ENCODE results near the gene SLC16A11.

Gene SLC16A11

DNA sequence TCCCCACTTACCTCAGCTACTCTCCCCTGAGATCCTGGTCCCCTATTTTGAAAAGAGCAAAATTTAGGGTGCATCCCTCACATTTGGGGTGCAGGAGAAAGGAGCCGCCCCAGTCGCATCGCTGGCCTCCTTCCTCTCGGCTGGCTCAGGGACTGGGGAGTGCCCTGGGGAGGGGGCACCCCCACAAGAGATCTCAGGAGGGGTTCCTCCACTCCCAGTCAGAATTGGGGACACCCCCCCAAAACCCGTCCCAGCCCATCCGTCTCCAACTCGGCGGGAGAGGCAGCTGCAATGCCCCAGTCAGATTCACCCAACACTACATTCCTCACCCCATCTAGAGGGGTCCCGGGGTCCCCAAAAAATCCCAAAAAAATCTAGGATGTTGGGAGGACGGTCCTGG lies 24.5 kb downstream of the SLC16A11 start:
- Histone ChIP-seq H3K36me3 (ENCODE audit: control insufficient read depth, insufficient read depth, low read length) (peaks cover 6% of the 10 kb centered on the region), H3K9ac (ENCODE audit: low read length) (peak overlapping the region; percentile 78), H3K27me3 (ENCODE audit: control insufficient read depth, insufficient read depth, low read length) (peaks cover 8% of the 10 kb centered on the region), H3K27ac (ENCODE audit: low read depth, low read length) (peak overlapping the region; percentile 91), H3K4me3 (ENCODE audit: low read length) (peak overlapping the region; percentile 79), H3K4me1 (ENCODE audit: control insufficient read depth, insufficient read depth, low read length) (peaks cover 17% of the 10 kb centered on the region)

DNA sequence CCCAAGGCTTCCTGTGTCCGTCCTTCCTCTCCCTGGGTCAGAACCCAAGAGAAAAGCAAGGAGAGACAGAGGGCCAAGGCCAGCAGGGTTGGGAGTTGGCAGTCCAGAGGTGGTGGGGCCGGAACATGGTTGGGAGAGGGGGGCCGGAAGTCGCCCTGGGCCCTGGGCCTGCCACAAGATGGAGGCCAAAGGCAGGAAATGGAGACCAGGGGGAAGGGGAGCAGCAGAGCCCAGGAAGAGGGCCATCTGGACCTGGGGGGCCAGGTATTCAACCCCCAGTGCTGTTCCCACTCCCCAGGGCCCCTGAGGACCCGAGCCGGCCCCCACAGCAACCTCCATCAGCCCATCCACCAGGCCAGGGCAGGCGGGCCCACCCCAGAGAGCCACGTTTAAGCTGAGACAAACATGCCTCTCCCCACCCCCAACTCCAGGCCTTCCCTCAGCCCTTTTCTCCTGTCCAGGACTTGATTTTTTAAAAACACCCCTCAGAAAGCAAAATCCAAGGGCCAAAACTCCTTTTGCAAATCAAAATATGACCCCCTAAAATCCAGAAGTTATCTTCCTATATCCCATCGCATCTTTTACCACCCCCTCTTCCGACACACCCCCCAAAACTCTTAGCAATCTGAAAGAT lies 25.4 kb downstream of the SLC16A11 start:
- Histone ChIP-seq H3K36me3 (ENCODE audit: control insufficient read depth, insufficient read depth, low read length) (peaks cover 6% of the 10 kb centered on the region), H3K9ac (ENCODE audit: low read length) (peak overlapping the region; percentile 51), H3K4me1 (ENCODE audit: control insufficient read depth, insufficient read depth, low read length) (peaks cover 24% of the 10 kb centered on the region), H3K4me3 (ENCODE audit: low read length) (peak overlapping the region; percentile 79), H3K27ac (ENCODE audit: low read depth, low read length) (peak overlapping the region; percentile 91), H3K27me3 (ENCODE audit: control insufficient read depth, insufficient read depth, low read length) (peaks cover 6% of the 10 kb centered on the region)

DNA sequence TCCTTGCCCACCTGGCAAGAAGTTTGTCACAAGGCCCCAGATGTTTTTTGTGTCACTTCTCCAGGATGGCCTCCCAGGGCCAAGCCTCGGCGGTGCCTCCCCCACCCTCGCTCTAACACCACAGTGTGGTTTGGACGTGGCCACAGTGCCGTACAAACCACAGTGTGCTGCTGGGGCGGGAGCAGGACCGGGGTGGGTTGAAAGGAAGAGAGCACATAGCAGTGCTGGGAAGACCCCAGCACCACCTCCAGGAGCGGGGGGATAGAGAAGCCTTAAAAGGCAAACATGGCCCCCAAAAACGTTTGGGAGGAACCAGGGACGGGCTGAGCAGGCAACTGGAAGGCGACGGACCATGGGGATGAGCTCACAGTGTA lies 26.1 kb downstream of the SLC16A11 start:
- Histone ChIP-seq H3K4me1 (ENCODE audit: control insufficient read depth, insufficient read depth, low read length) (peaks cover 28% of the 10 kb centered on the region), H3K9ac (ENCODE audit: low read length) (peak overlapping the region; percentile 51), H3K36me3 (ENCODE audit: control insufficient read depth, insufficient read depth, low read length) (peaks cover 6% of the 10 kb centered on the region), H3K4me3 (ENCODE audit: low read length) (peak overlapping the region; percentile 79), H3K27me3 (ENCODE audit: control insufficient read depth, insufficient read depth, low read length) (peaks cover 4% of the 10 kb centered on the region), H3K27ac (ENCODE audit: low read depth, low read length) (peak overlapping the region; percentile 91)

DNA sequence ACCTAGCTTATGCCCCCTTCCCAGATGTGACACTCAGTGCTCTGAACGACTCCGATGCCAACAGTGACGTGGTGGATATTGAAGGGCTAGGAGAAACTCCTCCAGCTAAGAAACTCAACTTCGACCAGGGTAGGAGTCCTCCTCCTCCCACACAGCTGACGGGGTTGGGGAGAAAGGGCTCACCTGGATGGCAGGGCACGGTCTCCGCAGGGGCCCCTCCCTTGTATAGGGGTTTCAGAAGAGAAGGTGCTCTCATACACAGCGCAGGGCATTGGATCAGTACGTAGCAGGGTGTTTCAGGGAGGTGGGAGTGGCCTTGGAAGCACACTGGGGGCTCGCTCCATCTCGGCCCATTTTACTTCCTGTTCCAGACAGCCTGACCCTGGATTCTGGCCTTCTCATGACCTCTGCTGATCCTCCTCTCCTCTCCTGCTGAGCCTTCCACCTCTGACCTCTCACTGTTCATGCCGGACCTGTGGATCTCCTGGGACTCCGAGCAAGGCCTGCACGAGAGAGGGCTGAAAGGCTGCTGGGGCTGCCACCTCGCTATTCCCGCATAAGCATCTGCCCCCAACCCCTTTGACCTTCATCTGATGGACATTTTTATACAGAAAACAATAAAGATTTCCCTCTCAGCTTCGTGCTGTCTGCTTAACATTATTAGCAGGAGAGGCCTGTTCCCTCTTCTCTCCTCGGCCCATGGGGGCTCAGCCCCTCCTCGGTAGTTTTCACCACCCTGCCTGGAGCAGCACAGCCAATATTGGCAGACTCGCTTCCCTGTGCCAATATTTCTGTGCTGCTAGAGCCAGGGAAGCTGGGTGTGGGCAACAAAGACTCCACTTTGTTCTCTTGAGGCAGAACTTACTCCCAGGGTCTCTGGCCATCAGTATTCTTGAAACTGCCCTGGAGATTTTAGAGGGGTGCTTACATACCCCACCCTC lies 26.7 kb downstream of the SLC16A11 start:
- Histone ChIP-seq H3K27me3 (ENCODE audit: control insufficient read depth, insufficient read depth, low read length) (no peaks in the 10 kb centered on the region), H3K9ac (ENCODE audit: low read length) (no peak overlapping the region), H3K27ac (ENCODE audit: low read depth, low read length) (no peak overlapping the region), H3K4me1 (ENCODE audit: control insufficient read depth, insufficient read depth, low read length) (peaks cover 28% of the 10 kb centered on the region), H3K36me3 (ENCODE audit: control insufficient read depth, insufficient read depth, low read length) (peaks cover 6% of the 10 kb centered on the region), H3K4me3 (ENCODE audit: low read length) (peak overlapping the region; percentile 79)

DNA sequence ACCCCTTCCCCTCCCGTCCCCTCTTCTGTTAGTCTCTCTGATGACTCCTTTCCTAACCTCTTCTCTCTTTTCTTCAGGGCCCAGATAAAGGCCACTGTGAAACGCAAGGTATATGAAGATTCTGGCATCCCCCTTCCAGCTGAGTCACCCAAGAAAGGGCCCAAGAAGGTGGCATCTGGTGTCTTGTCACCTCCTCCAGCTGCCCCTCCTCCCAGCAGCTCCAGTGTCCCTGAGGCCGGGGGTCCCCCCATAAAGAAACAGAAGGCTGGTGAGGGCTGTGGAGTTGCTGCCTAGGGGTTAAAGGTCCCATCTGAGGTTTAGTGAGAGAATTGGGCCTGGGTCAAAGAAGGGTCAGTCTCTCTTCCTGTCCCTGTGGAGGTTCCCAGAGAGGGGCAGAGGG lies 27.5 kb downstream of the SLC16A11 start:
- Histone ChIP-seq H3K27ac (ENCODE audit: low read depth, low read length) (no peak overlapping the region), H3K9ac (ENCODE audit: low read length) (no peak overlapping the region), H3K4me3 (ENCODE audit: low read length) (no peak overlapping the region), H3K4me1 (ENCODE audit: control insufficient read depth, insufficient read depth, low read length) (peaks cover 31% of the 10 kb centered on the region), H3K36me3 (ENCODE audit: control insufficient read depth, insufficient read depth, low read length) (peaks cover 6% of the 10 kb centered on the region), H3K27me3 (ENCODE audit: control insufficient read depth, insufficient read depth, low read length) (no peaks in the 10 kb centered on the region)

DNA sequence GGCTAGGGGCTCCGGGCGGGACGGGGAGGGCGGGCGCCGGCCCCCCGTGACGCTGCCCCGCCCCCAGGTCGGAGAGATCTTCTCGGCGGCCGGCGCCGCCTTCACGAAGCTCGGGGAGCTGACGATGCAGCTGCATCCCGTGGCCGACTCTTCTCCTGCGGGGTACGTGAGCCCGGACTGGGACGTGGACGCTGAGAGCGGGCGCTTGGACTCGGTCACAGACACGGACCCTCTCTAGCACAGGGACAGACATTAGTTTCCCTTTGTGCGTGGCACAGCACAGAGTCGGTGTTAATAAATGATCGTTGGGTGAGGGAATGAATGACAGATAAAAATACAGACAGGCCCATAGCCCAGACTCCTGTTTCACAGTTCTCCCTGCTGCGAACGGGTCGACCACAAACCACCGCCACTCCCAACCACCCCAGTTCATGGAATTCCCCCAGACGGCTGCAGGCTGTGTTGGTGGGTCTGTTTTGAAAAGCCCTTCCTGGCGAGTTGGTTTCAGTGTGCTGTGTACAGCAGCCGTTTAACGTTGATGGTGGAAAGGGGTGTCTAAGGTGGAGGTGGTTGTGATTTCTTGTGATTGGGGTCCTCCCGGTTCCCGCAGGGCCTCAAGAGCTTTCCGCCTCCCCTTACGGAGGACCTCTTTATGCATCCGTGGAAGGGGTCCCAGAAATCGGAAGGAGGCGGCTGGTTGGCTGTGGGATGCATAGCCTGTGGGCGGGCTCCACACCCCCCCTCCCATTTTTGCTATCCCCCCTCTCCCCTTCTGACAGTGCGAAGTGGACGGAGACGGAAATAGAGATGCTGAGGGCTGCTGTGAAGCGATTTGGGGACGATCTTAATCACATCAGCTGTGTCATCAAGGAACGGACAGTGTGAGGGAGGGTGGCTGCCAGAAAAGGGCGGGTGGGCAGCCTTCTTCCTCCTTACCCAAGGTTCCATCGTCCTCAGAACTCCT lies 28.6 kb downstream of the SLC16A11 start:
- peak overlapping the region; percentile 88 for H3K9ac ChIP-seq (ENCODE audit: low read length)
- peak overlapping the region; percentile 96 for H3K27ac ChIP-seq (ENCODE audit: low read depth, low read length)
- peaks cover 39% of the 10 kb centered on the region for H3K4me1 ChIP-seq (ENCODE audit: control insufficient read depth, insufficient read depth, low read length)

DNA sequence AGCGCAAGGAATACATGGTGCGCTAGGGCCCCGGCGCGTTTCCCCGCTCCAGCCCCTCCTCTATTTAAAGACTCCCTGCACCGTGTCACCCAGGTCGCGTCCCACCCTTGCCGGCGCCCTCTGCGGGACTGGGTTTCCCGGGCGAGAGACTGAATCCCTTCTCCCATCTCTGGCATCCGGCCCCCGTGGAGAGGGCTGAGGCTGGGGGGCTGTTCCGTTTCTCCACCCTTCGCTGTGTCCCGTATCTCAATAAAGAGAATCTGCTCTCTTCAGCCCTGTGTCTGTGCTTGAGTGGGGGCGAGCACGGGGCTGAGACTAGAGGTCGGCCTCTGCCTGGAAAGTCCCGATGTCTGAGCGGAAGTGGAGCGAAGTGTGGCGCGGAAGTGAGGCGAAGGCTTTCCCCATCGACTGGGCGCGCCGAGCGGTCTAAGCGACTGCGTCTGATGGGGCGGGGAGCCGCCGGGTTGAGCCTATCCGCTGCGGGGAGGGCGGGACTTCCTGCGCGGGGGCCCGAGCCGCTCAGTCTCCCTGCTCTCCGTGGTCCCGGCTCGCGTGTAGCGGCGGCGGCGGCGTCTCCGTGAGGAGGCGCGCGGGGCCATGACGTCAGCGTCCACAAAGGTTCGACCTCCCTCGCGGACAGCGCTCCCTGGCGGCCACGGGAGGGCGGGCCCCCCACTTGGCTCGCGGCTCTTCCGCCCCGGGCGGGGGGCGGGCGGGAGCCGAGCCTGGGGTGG lies 29.5 kb downstream of the SLC16A11 start:
- H3K4me1 ChIP-seq (ENCODE audit: control insufficient read depth, insufficient read depth, low read length) = peaks cover 39% of the 10 kb centered on the region

More for the DNA sequence above, 28.6 kb downstream of the SLC16A11 start:
- H3K27me3 ChIP-seq (ENCODE audit: control insufficient read depth, insufficient read depth, low read length) = no peaks in the 10 kb centered on the region
- H3K36me3 ChIP-seq (ENCODE audit: control insufficient read depth, insufficient read depth, low read length) = peaks cover 6% of the 10 kb centered on the region
- H3K4me3 ChIP-seq (ENCODE audit: low read length) = peak overlapping the region; percentile 89

DNA sequence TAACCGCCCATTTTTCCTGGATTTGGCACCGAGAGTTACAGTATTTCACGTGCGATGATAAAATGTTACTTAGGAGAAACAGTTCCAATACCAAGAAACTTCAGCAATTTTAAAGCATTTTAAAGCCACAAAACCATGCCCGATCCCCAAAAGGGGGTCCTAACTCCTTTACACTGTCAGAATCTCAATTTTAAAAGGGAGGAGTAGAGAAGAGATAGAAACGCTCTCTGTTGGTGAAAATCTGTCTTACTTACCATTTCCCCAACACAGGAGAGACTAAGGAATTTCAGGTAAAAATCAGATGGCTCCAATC lies 32.0 kb downstream of the SLC16A11 start:
- Histone ChIP-seq H3K4me3 (ENCODE audit: low read length) (peak overlapping the region; percentile 86), H3K36me3 (ENCODE audit: control insufficient read depth, insufficient read depth, low read length) (peaks cover 5% of the 10 kb centered on the region), H3K27ac (ENCODE audit: low read depth, low read length) (peak overlapping the region; percentile 96), H3K9ac (ENCODE audit: low read length) (peak overlapping the region; percentile 57), H3K27me3 (ENCODE audit: control insufficient read depth, insufficient read depth, low read length) (no peaks in the 10 kb centered on the region), H3K4me1 (ENCODE audit: control insufficient read depth, insufficient read depth, low read length) (peaks cover 27% of the 10 kb centered on the region)

More for the DNA sequence above, 29.5 kb downstream of the SLC16A11 start:
- Histone ChIP-seq H3K27me3 (ENCODE audit: control insufficient read depth, insufficient read depth, low read length) (no peaks in the 10 kb centered on the region), H3K27ac (ENCODE audit: low read depth, low read length) (peak overlapping the region; percentile 96), H3K9ac (ENCODE audit: low read length) (peak overlapping the region; percentile 72), H3K36me3 (ENCODE audit: control insufficient read depth, insufficient read depth, low read length) (peaks cover 9% of the 10 kb centered on the region), H3K4me3 (ENCODE audit: low read length) (peak overlapping the region; percentile 86)

DNA sequence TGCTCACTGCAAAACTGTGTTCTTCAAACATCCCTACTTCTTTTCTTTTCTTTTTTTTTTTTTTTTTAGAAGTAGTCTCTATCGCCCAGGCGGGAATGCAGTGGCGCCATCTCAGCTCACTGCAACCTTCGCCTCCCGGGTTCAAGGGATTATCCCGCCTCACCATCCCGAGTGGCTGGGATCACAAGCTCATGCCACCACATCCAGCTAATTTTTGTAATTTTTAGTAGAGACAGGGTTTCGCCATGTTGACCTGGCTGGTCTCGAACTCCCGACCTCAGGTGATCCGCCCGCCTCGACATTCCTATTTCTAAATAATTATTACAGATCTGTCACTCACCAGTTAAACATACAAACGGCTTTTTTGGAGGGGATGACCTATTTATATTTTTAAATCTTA lies 32.5 kb downstream of the SLC16A11 start:
- Histone ChIP-seq H3K9ac (ENCODE audit: low read length) (no peak overlapping the region), H3K4me1 (ENCODE audit: control insufficient read depth, insufficient read depth, low read length) (peaks cover 27% of the 10 kb centered on the region), H3K27ac (ENCODE audit: low read depth, low read length) (no peak overlapping the region), H3K4me3 (ENCODE audit: low read length) (peak overlapping the region; percentile 86), H3K27me3 (ENCODE audit: control insufficient read depth, insufficient read depth, low read length) (no peaks in the 10 kb centered on the region), H3K36me3 (ENCODE audit: control insufficient read depth, insufficient read depth, low read length) (peaks cover 3% of the 10 kb centered on the region)

DNA sequence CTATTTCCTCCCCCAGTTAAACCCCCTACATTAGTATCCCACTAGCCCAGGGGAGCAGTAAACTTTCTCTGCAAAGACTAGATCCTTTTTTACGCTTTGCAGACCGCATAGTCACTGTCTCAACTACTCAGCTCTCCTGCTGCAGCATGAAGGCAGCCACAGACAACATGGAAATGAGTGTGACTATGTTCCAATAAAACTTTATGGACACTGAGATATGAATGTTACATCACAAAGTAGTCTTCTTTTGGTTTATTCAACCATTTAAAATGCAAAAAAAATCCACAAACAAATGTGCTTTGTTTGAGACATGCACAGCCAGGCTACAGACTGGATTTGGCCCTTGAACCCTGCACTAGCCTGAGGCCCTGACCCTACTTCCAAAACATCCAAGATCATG lies 33.4 kb downstream of the SLC16A11 start:
- H3K36me3 ChIP-seq (ENCODE audit: control insufficient read depth, insufficient read depth, low read length) = peaks cover 3% of the 10 kb centered on the region
- H3K9ac ChIP-seq (ENCODE audit: low read length) = no peak overlapping the region
- H3K4me1 ChIP-seq (ENCODE audit: control insufficient read depth, insufficient read depth, low read length) = peaks cover 25% of the 10 kb centered on the region
- H3K27ac ChIP-seq (ENCODE audit: low read depth, low read length) = no peak overlapping the region
- no peaks in the 10 kb centered on the region for H3K27me3 ChIP-seq (ENCODE audit: control insufficient read depth, insufficient read depth, low read length)
- H3K4me3 ChIP-seq (ENCODE audit: low read length) = peak overlapping the region; percentile 2

DNA sequence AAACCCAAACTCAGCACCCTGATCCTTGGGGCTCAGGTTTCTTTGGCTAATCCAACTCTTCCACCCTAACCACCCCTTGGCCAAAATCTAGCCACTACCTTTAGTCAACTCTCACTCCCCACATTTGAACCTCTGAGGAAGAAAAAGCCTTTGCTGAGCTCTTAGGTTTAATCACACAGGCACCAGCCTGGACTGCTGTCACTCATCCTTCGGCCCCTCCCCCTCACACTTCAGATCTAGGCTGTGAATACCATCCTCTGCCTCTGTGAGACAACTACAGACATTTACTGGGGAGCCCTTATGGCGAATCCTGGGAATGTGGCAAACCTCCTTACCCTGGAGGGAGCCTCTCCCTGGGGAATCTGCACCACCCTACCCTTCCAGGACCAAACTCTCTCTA lies 36.7 kb downstream of the SLC16A11 start:
- H3K4me3 ChIP-seq (ENCODE audit: low read length) = no peak overlapping the region
- peaks cover 4% of the 10 kb centered on the region for H3K36me3 ChIP-seq (ENCODE audit: control insufficient read depth, insufficient read depth, low read length)
- no peak overlapping the region for H3K27ac ChIP-seq (ENCODE audit: low read depth, low read length)
- peaks cover 12% of the 10 kb centered on the region for H3K4me1 ChIP-seq (ENCODE audit: control insufficient read depth, insufficient read depth, low read length)
- no peaks in the 10 kb centered on the region for H3K27me3 ChIP-seq (ENCODE audit: control insufficient read depth, insufficient read depth, low read length)
- H3K9ac ChIP-seq (ENCODE audit: low read length) = no peak overlapping the region

Data from rectal smooth muscle tissue (tissue), 1 donor.